Fibroblast of pulmonary artery (primary cell): Measurements from ENCODE around the gene MRPL36.

Experiments used
- DNase-seq: peaks from one replicate; pipeline ENCODE4 v3.0.0-alpha.2; 2010; ENCODE audit warnings: low read depth
- H3K4me3 ChIP-seq: replicated peaks from 2 replicates; pipeline ENCODE4 v1.5.1; 2011; ENCODE audit warnings: low read depth, mild to moderate bottlenecking, control low read depth, low read length, moderate library complexity
- CTCF ChIP-seq: IDR thresholded peaks from 2 replicates; pipeline ENCODE4 v1.5.1; 2011; ENCODE audit warnings: mild to moderate bottlenecking, control low read depth, low read length, inconsistent platforms; ENCODE audit errors: missing control alignments

Gene MRPL36

GRCh38 chr5:1842004-1842819 is 42.6 kb upstream of the MRPL36 start:
- no peak for TF ChIP-seq CTCF
- H3K4me3 ChIP-seq = no peak overlapping the region
- no peak for DNase-seq

DNA sequence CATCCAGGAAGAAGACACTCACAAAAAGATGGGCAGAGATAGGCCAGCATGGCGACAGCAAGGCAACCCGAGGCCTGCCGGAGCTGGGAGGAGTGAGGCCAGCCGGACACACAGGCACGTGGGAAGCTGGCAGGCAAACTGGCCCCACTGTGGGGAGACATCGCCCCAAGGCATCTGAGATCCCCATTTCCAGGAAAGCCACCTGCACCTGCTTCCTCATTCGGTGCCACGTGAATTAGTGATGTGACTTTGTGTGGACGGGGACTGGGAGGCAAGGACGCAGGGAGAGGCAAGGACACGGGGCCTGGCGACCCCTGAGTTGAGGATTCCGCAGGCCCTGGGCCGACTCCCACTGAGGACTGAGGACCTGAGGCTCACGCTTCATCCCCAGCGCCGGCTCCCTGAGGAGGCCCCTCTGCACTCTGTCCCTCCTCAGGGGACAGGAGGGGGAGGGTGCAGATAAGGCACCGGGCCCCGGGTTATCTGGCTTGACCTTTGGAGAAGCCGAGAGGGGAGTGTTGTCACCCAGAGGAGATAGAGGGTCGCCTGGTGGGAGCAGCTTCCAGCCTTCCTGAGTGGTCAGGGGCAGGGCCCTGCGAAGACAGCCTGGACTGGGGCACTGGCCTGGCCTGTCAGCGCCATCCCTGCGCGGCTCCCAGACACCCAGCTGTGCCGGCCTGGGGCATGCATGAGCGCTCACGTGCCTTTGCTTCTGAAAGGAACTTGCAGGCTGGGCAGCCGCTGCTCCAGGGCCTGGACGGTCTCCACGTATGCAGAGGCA is 41.3 kb upstream of the MRPL36 start:
- no peak for TF ChIP-seq CTCF
- no peak overlapping the region for H3K4me3 ChIP-seq
- peak; percentile 1 for DNase-seq

- DNase-seq = no peak
- TF ChIP-seq CTCF = no peak
- no peak overlapping the region for H3K4me3 ChIP-seq
Observed at GRCh38 chr5:1840071-1840547, 40.5 kb upstream of the MRPL36 start.

- no peak overlapping the region for H3K4me3 ChIP-seq
- DNase-seq = no peak
- no peak for TF ChIP-seq CTCF
Observed at GRCh38 chr5:1838013-1838412, 38.4 kb upstream of the MRPL36 start.

DNA sequence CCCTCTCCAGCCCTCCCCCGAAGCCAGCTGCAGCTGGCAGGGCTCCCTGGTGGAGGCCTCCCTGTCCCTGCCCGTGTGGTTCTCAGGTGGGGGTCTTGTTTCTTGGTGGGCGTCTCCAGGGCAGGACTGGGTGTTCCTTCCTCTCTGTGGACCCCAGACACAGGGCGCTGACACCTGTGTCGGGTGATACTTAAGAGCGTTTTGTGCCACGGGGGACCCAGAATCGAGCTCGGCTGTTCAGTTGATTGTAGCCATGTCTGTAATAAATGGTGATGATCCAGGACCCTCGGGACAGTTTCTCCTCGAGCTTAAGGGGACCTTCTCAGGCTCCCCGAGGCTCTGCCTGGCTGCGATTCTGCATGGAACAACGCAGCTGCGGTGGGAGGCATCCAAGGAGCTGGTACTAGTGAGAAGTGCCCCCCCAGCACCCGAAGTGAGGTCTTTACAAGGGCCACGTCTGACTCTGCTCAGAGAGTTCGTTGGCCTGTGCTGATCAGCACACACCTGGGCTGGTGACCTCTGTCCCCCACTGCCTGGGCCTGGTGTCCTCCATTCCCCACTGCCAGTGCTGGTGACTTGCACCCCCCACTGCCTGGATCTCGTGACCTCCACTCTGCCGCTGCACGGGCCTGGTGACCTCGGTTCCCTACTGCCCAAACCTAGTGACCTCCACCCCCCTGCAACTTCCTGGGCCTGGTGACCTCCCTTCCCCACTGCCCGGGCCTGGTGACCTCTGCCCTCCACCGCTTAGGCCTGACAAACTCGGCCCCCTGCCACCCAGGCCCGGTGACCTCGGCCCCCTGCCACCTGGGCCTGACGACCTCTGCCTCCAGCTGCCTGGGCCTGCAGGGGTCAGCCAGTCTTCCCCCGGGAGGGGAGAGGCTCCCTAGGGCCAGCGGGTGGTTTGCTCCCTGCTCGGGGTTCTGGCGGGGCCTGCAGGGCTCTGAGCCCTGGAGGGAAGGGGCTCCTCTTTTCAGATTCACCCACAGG is 37.5 kb upstream of the MRPL36 start:
- H3K4me3 ChIP-seq = no peak overlapping the region
- no peak for DNase-seq

More for the DNA sequence above, 37.5 kb upstream of the MRPL36 start:
- no peak for TF ChIP-seq CTCF
